CD4-positive, alpha-beta memory T cell (primary cell): ENCODE data around the gene LRSAM1. TPM values are rescaled to one million over a fixed set of nuclear protein-coding genes. Genes with fewer than 3 reads are reported as not detected.

ENCODE experiments used
- CTCF ChIA-PET: fragments of 350-600 bp; sonication (Branson Sonifier 250); formaldehyde crosslinking; loops from one replicate; lab custom pipeline; 2021; ENCODE audit warnings: inconsistent platforms; ENCODE audit not compliant: partially characterized antibody; lab: Charles Lee
- POLR2A ChIA-PET: fragments of 350-600 bp; sonication (Branson Sonifier 250); formaldehyde crosslinking; loops from one replicate; lab custom pipeline; 2021; ENCODE audit not compliant: partially characterized antibody; lab: Charles Lee
- DNase-seq, 5 donors: peaks; one replicate each; pipeline versions ENCODE4 v3.0.0 to v3.0.0-alpha.2; 2020 to 2022; ENCODE audit warnings: mixed read lengths in 1 of 5
- H3K27ac ChIP-seq: one replicate; pipeline ENCODE4 v1.7.0; 2013; ENCODE audit warnings: low read depth, low read length
- H3K27me3 ChIP-seq: 2 replicates; pipeline ENCODE4 v1.7.0; 2013; ENCODE audit warnings: mild to moderate bottlenecking, low read length, moderate library complexity; ENCODE audit not compliant: insufficient read depth
- H3K36me3 ChIP-seq: 2 replicates; pipeline ENCODE4 v1.7.0; 2013; ENCODE audit warnings: mild to moderate bottlenecking, low read length, moderate library complexity; ENCODE audit not compliant: insufficient read depth
- H3K4me1 ChIP-seq: 2 replicates; pipeline ENCODE4 v1.7.0; 2013; ENCODE audit warnings: mild to moderate bottlenecking, low read length, moderate library complexity; ENCODE audit not compliant: insufficient read depth
- H3K4me3 ChIP-seq, 2 donors: one replicate each; pipeline ENCODE4 v1.7.0; 2013; ENCODE audit warnings: low read length in 2 of 2, mild to moderate bottlenecking in 1 of 2
- H3K9me3 ChIP-seq, 2 donors: one replicate each; pipeline ENCODE4 v1.7.0; 2013; ENCODE audit warnings: low read length in 2 of 2, control low read depth in 1 of 2; ENCODE audit not compliant: control insufficient read depth in 1 of 2
- H3K27ac Mint-ChIP-seq, 7 donors: one replicate each; pipeline ENCODE4 v1.8.0; 2020 to 2021; ENCODE audit warnings: mixed read lengths in 7 of 7, mild to moderate bottlenecking in 6 of 7, inconsistent platforms in 3 of 7, moderate library complexity in 3 of 7
- H3K27me3 Mint-ChIP-seq, 2 donors: one replicate each; pipeline ENCODE4 v1.8.0; 2020 to 2021; ENCODE audit warnings: mixed read lengths in 2 of 2
- H3K36me3 Mint-ChIP-seq, 2 donors: one replicate each; pipeline ENCODE4 v1.8.0; 2020 to 2021; ENCODE audit warnings: mixed read lengths in 2 of 2, inconsistent platforms in 1 of 2, mild to moderate bottlenecking in 1 of 2
- H3K4me1 Mint-ChIP-seq, 4 donors: one replicate each; pipeline ENCODE4 v1.8.0; 2020 to 2021; ENCODE audit warnings: mixed read lengths in 4 of 4, mild to moderate bottlenecking in 1 of 4
- H3K4me3 Mint-ChIP-seq, 8 donors: one replicate each; pipeline ENCODE4 v1.8.0; 2020 to 2021; ENCODE audit warnings: mixed read lengths in 8 of 8, mild to moderate bottlenecking in 7 of 8, moderate library complexity in 6 of 8, inconsistent platforms in 3 of 8
- H3K9me3 Mint-ChIP-seq, 8 donors: one replicate each; pipeline ENCODE4 v1.8.0; 2020 to 2021; ENCODE audit warnings: mixed read lengths in 8 of 8, mild to moderate bottlenecking in 5 of 8, inconsistent platforms in 3 of 8, moderate library complexity in 1 of 8
- intact Hi-C: fragments of 100-400 bp; cut with micrococcal nuclease; formaldehyde crosslinking; loops from one replicate; pipeline ENCODE4 v1.15.1; 2023
- polyA plus RNA-seq, 2 donors: library from polyadenylated mRNA; unstranded; fragments of 300-500 nt; fragmentation: Illumina TruSeq; gene quantifications; one replicate each; pipeline ENCODE4 v1.2.3, GENCODE V29; 2021
- total RNA-seq, 2 experiments: library from RNA; stranded (reverse); gene quantifications; one replicate each; pipeline ENCODE4 v1.2.3, GENCODE V29; 2021

The LRSAM1 gene
- total and polyA plus RNA-seq, 4 experiments from 2014 or later = 4.3 to 31.3 (median 19.9) TPM

DNA sequence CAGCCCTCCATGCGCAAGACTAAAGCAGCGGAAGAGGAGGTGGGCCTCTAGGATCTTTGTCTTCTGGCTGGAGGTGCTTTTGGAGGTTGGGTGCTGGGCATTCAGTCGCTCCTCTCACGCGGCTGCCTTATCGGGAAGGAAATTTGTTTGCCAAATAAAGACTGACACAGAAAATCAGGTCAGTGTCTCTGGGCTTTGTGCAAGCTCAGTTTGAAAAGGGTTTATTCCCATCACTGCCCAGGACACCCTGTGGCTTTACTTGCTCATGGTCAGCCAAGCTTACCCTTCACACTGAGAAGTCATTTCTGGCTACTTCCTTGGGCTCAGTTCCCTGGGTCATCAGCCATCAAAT lies 43.8 kb upstream of the LRSAM1 start:
- Histone ChIP-seq H3K9me3 (no peaks in the 10 kb centered on the region), H3K4me3 (no peak overlapping the region), H3K27me3 (no peaks in the 10 kb centered on the region), H3K36me3 (no peaks in the 10 kb centered on the region), H3K4me1 (no peaks in the 10 kb centered on the region), H3K27ac (no peak overlapping the region)
- Mint-ChIP-seq H3K36me3 (no peaks in the 10 kb centered on the region), H3K4me1 (no peaks in the 10 kb centered on the region), H3K9me3 (no peaks in the 10 kb centered on the region), H3K27me3 (peaks cover 4 to 17% of the 10 kb centered on the region in 2 donors), H3K27ac (no peak overlapping the region), H3K4me3 (no peak overlapping the region)
- POLR2A ChIA-PET = no interaction called here
- no peak for DNase-seq
- CTCF ChIA-PET = interaction anchor here (0.7 kb wide), 1 partner anchor 10 kb away, joined by 3 read pairs; no protein-coding TSS in a partner anchor
- intact Hi-C loops = no loop called here

DNA sequence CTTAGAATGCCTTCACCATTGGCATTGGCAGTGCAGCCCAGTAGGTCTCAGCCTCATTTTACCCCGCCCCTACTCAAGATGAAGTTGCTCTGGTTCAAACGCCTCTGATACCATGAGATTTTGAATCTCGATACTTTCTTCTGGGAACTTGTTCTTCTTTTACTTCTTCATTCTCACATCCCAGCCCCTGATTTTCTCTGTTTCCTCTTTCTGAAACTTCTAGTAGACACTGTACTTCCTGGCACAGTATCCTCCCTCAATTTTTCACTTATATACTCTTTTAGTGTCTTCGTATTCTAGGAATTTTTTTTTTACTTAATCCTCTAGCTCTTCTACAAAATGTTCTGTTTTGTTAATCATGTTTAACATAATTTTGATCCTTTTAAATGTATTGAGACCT lies 40.2 kb upstream of the LRSAM1 start:
- no peaks in the 10 kb centered on the region for H3K9me3 ChIP-seq
- H3K4me1 ChIP-seq = no peaks in the 10 kb centered on the region
- no peak overlapping the region for H3K4me3 ChIP-seq
- no peak for DNase-seq
- intact Hi-C loops = no loop called here
- CTCF ChIA-PET = no interaction called here
- POLR2A ChIA-PET = no interaction called here
- Mint-ChIP-seq H3K4me3 (no peak overlapping the region), H3K9me3 (peaks cover 0 to 3% (median 0%) of the 10 kb centered on the region in 8 donors), H3K36me3 (no peaks in the 10 kb centered on the region), H3K27me3 (peaks cover 14 to 35% of the 10 kb centered on the region in 2 donors), H3K4me1 (no peaks in the 10 kb centered on the region), H3K27ac (no peak overlapping the region)
- no peaks in the 10 kb centered on the region for H3K27me3 ChIP-seq
- H3K36me3 ChIP-seq = no peaks in the 10 kb centered on the region
- H3K27ac ChIP-seq = no peak overlapping the region

DNA sequence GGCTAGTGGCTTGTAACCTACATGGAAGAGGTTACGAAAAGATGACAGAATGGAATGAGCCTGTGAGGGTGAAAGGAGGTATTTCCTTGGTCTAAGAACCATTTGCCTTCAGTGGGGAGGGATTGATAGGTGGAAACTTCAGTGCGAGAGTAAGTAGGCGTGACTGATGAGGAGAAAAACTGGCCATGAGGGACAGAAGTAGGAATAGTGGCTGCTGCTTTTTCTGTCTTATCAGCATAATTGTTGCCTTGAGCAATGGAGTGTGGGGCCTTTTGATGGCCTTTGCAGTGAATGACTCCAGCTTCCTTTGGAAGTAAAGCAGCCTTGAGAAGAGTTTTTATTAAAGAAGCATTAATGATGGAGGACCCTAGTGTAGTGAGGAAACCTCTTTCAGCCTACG lies 36.2 kb upstream of the LRSAM1 start:
- H3K9me3 ChIP-seq = no peaks in the 10 kb centered on the region
- intact Hi-C loops = no loop called here
- peaks cover 4% of the 10 kb centered on the region for H3K4me1 ChIP-seq
- no peak overlapping the region for H3K27ac ChIP-seq
- H3K4me3 ChIP-seq = no peak overlapping the region
- ChIA-PET CTCF (no interaction called here), POLR2A (no interaction called here)
- peaks cover 0 to 5% (median 3%) of the 10 kb centered on the region in 4 donors for H3K4me1 Mint-ChIP-seq
- peaks cover 13 to 29% of the 10 kb centered on the region in 2 donors for H3K27me3 Mint-ChIP-seq
- H3K9me3 Mint-ChIP-seq = peaks cover 0 to 3% (median 0%) of the 10 kb centered on the region in 8 donors
- no peaks in the 10 kb centered on the region for H3K36me3 ChIP-seq
- no peaks in the 10 kb centered on the region for H3K27me3 ChIP-seq
- no peak overlapping the region for H3K4me3 Mint-ChIP-seq
- no peak overlapping the region for H3K27ac Mint-ChIP-seq
- H3K36me3 Mint-ChIP-seq = no peaks in the 10 kb centered on the region
- DNase-seq = no peak

DNA sequence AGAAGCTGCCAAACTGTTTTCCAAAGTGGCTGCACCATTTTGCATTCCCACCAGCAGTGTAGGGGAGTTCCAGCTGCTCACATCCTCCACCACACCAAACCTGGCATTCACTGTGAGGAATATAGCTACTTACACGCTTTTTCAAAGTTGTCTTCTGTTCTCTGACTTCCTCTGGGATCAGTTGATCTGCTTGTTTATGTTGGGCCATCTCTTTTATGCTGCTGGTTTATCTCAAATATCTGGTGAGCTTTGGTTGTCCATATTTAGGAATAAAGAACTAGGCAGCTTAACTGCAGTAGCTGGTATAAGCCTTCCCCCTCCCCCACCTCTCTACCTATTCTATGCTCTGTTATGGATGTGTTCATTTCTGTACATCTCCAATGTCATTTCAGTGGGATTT lies 35.7 kb upstream of the LRSAM1 start:
- Mint-ChIP-seq H3K9me3 (peaks cover 0 to 3% (median 0%) of the 10 kb centered on the region in 8 donors), H3K27ac (peak overlapping the region in 1 of 7 donors; percentile 15), H3K4me3 (no peak overlapping the region), H3K27me3 (peaks cover 13 to 29% of the 10 kb centered on the region in 2 donors), H3K4me1 (peaks cover 0 to 5% (median 3%) of the 10 kb centered on the region in 4 donors), H3K36me3 (no peaks in the 10 kb centered on the region)
- H3K9me3 ChIP-seq = no peaks in the 10 kb centered on the region
- peaks cover 4% of the 10 kb centered on the region for H3K4me1 ChIP-seq
- intact Hi-C loops = no loop called here
- DNase-seq = no peak
- H3K36me3 ChIP-seq = no peaks in the 10 kb centered on the region
- H3K27me3 ChIP-seq = no peaks in the 10 kb centered on the region
- POLR2A ChIA-PET = no interaction called here
- no peak overlapping the region for H3K4me3 ChIP-seq
- H3K27ac ChIP-seq = no peak overlapping the region
- CTCF ChIA-PET = no interaction called here

DNA sequence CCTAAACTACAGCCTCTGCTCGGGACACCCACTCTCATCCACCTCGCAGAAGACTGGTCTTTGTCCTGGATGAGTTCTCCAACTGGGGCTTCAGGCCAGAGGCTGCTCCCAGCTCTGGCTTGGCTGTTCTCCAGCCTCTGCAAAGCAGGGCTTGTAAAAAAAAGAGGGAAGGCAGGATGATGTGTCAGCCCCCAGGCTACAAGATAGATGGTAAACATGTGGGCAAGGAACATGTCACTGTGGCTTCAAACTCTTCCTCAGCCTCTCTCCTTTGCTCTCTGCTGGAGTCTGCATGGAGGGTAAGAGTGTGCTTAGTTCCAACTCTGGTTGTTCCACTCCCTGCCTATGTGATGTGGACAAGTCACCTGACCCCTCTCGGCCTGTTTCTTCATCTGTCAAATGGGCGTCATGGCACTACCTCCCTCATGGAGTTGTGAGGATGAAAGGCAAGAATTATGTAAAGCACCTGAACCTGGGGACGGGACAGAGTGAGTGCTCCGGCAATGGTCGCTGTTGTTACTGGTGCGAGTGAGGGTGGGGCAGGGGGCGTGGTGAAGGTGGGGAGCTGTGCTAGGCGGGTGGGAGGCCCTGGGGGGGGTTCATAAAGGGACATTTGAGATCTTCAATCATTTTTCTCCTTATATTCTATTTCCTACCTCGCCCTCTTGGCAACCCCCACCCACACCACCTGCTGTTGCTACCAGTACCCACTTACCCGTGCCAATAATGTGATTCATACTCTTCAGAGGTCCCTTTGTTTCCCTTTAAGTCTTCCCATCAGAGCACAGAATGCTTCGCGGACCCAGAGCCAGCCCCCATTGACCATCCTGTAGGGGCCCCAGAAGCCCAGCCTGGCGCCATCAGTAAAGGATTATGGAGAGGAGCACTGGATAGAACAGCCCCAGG lies 33.9 kb upstream of the LRSAM1 start:
- H3K27me3 Mint-ChIP-seq = peaks cover 13 to 23% of the 10 kb centered on the region in 2 donors
- H3K9me3 Mint-ChIP-seq = peaks cover 0 to 3% (median 0%) of the 10 kb centered on the region in 8 donors

DNA sequence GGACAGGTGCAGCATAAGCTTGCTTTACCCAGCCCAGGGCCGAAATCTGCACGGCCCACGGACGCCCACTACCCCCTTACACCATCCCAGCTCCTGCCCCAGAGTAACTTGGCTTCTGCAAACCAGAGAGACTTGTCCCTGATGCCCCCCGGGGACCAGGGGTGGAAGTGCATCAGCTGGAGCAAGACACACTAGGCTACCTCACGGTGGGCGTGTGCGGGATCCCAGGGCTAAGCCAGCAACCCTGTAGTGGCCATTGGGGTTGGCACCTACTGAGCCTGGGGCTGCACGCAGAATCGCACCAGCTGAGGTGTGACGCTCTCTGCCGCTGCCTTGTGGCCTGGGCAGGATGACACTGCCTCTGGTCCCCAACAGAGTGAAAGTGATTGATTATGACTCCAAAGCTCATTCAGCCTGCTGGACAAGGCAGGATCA lies 33.3 kb upstream of the LRSAM1 start:
- Histone ChIP-seq H3K4me1 (peaks cover 13% of the 10 kb centered on the region), H3K27ac (no peak overlapping the region), H3K9me3 (no peaks in the 10 kb centered on the region), H3K36me3 (no peaks in the 10 kb centered on the region), H3K4me3 (no peak overlapping the region), H3K27me3 (no peaks in the 10 kb centered on the region)
- H3K4me3 Mint-ChIP-seq = peak overlapping the region in 2 of 8 donors; percentile 25 to 59
- CTCF ChIA-PET = interaction anchor here (0.6 to 1.3 kb wide), 3 partner anchors 11 to 204 kb away, joined by 3 to 4 read pairs (median 3); no protein-coding TSS in a partner anchor
- DNase-seq = peak in 2 of 5 donors; percentile 39
- no peaks in the 10 kb centered on the region for H3K36me3 Mint-ChIP-seq
- no peak overlapping the region for H3K27ac Mint-ChIP-seq
- H3K4me1 Mint-ChIP-seq = peaks cover 5 to 10% (median 7%) of the 10 kb centered on the region in 4 donors
- peaks cover 0 to 3% (median 0%) of the 10 kb centered on the region in 8 donors for H3K9me3 Mint-ChIP-seq
- intact Hi-C loops = loop anchor here (1.0 kb wide), 1 partner anchor 204 kb away; no protein-coding TSS in a partner anchor
- H3K27me3 Mint-ChIP-seq = peaks cover 13 to 23% of the 10 kb centered on the region in 2 donors
- POLR2A ChIA-PET = interaction anchor here (0.6 to 5.9 kb wide), 2 partner anchors 33 to 130 kb away, joined by 3 to 30 read pairs; partner anchors contain the start of genes LRSAM1 and RPL12

More for the DNA sequence above, 33.9 kb upstream of the LRSAM1 start:
- Histone ChIP-seq H3K36me3 (no peaks in the 10 kb centered on the region), H3K4me3 (no peak overlapping the region), H3K9me3 (no peaks in the 10 kb centered on the region), H3K4me1 (peaks cover 6% of the 10 kb centered on the region), H3K27me3 (no peaks in the 10 kb centered on the region), H3K27ac (no peak overlapping the region)
- no peak for DNase-seq
- Mint-ChIP-seq H3K4me3 (no peak overlapping the region), H3K27ac (no peak overlapping the region), H3K4me1 (peaks cover 2 to 5% (median 3%) of the 10 kb centered on the region in 4 donors), H3K36me3 (no peaks in the 10 kb centered on the region)
- POLR2A ChIA-PET = interaction anchor here (0.6 to 5.9 kb wide), 2 partner anchors 33 to 129 kb away, joined by 3 to 30 read pairs; partner anchors contain the start of genes LRSAM1 and RPL12
- CTCF ChIA-PET = interaction anchor here (0.6 to 1.3 kb wide), 3 partner anchors 10 to 203 kb away, joined by 3 to 4 read pairs (median 3); no protein-coding TSS in a partner anchor
- intact Hi-C loops = loop anchor here (1.0 kb wide), 1 partner anchor 203 kb away; no protein-coding TSS in a partner anchor

DNA sequence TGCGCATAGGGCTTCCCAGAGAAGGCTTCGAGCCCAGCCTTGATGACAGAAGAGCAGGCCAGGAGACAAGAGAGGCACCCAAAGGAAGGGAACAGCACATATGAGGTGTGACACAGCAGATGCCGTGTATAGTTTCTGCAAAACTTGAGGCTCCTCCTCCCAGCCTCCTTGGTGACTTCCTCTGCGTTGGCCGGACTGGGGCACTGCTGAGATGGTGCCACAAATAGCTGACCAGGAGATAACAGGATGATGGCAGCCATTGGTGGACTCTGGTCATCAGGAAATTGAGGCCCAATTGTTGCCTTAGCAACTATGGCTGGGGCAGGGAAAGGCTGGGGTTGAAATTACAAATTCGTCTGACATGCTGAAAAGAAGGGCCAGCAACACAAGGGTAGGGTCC lies 32.0 kb upstream of the LRSAM1 start:
- H3K9me3 ChIP-seq = no peaks in the 10 kb centered on the region
- Mint-ChIP-seq H3K4me1 (peaks cover 9 to 23% (median 15%) of the 10 kb centered on the region in 4 donors), H3K36me3 (peaks cover 0 to 4% of the 10 kb centered on the region in 2 donors), H3K4me3 (no peak overlapping the region), H3K9me3 (peaks cover 0 to 2% (median 0%) of the 10 kb centered on the region in 8 donors), H3K27me3 (peaks cover 7 to 17% of the 10 kb centered on the region in 2 donors), H3K27ac (no peak overlapping the region)
- no peaks in the 10 kb centered on the region for H3K36me3 ChIP-seq
- peaks cover 19% of the 10 kb centered on the region for H3K4me1 ChIP-seq
- no peak overlapping the region for H3K27ac ChIP-seq
- intact Hi-C loops = no loop called here
- no peak for DNase-seq
- H3K4me3 ChIP-seq = no peak overlapping the region
- ChIA-PET POLR2A (interaction anchor here (5.9 kb wide), 1 partner anchor 31 kb away, joined by 30 read pairs; the partner anchor contains the start of genes LRSAM1 and RPL12), CTCF (no interaction called here)
- no peaks in the 10 kb centered on the region for H3K27me3 ChIP-seq
